Osteoblast (primary cell): ENCODE results near the gene RALB. TPM values are rescaled to one million over a fixed set of nuclear protein-coding genes. Genes with fewer than 3 reads are reported as not detected.

Experiments used
- DNase-seq: peaks from one replicate; pipeline ENCODE4 v3.0.0; 2011; ENCODE audit warnings: low spot score, mixed read lengths; ENCODE audit not compliant: insufficient read length; ENCODE audit errors: missing footprints
- H2AFZ ChIP-seq: 2 replicates; pipeline ENCODE4 v1.6.0; 2011; ENCODE audit warnings: mild to moderate bottlenecking, low read length
- H3K27ac ChIP-seq: 2 replicates; pipeline ENCODE4 v1.5.1; 2011; ENCODE audit warnings: mild to moderate bottlenecking, low read depth, low read length, moderate library complexity
- H3K27me3 ChIP-seq: 2 replicates; pipeline ENCODE4 v1.6.0; 2012; ENCODE audit warnings: mild to moderate bottlenecking, control low read depth, inconsistent platforms, low read length, moderate library complexity; ENCODE audit not compliant: insufficient read depth
- H3K36me3 ChIP-seq: 2 replicates; pipeline ENCODE4 v1.5.1; 2011; ENCODE audit warnings: mild to moderate bottlenecking, low read length, control low read depth, moderate library complexity; ENCODE audit not compliant: insufficient read depth
- H3K4me1 ChIP-seq: 2 replicates; pipeline ENCODE4 v1.5.1; 2011; ENCODE audit warnings: mild to moderate bottlenecking, low read length, control low read depth, moderate library complexity; ENCODE audit not compliant: insufficient read depth
- H3K4me2 ChIP-seq: 2 replicates; pipeline ENCODE4 v1.6.0; 2011; ENCODE audit warnings: mild to moderate bottlenecking, low read length; ENCODE audit not compliant: insufficient read depth
- H3K4me3 ChIP-seq: fragments of 200-600 bp; sonication (generic); 3 replicates; pipeline ENCODE4 v1.5.1; 2012; ENCODE audit warnings: mild to moderate bottlenecking, low read length, inconsistent platforms; ENCODE audit not compliant: insufficient read depth
- H3K79me2 ChIP-seq: 2 replicates; pipeline ENCODE4 v1.6.0; 2012; ENCODE audit warnings: mild to moderate bottlenecking, low read length, control low read depth, inconsistent platforms; ENCODE audit not compliant: insufficient read depth
- H3K9me3 ChIP-seq: 2 replicates; pipeline ENCODE4 v1.5.1; 2011; ENCODE audit warnings: low read depth, low read length, control low read depth
- H4K20me1 ChIP-seq: 2 replicates; pipeline ENCODE4 v1.6.0; 2012; ENCODE audit warnings: mild to moderate bottlenecking, low read length, control low read depth; ENCODE audit not compliant: insufficient read depth
- CTCF ChIP-seq: IDR thresholded peaks from 2 replicates; pipeline ENCODE4 v1.5.1; 2011; ENCODE audit warnings: mild to moderate bottlenecking, low read depth, low read length, moderate library complexity; ENCODE audit errors: extremely low read depth
- total RNA-seq: library from RNA; depleted of rRNA; stranded (reverse); fragments of >200 nt; gene quantifications from 2 replicates; pipeline ENCODE4 v1.2.3, GENCODE V29; 2012

Gene RALB
- total RNA-seq, 1 donor, result 48.5 TPM

- no peak for TF ChIP-seq CTCF
- Histone ChIP-seq H3K9me3 (no peaks in the 10 kb centered on the region), H3K27me3 (no peaks in the 10 kb centered on the region), H2AFZ (no peak overlapping the region), H3K4me1 (peaks cover 16% of the 10 kb centered on the region), H3K4me3 (no peak overlapping the region), H3K79me2 (peaks cover 17% of the 10 kb centered on the region), H3K4me2 (no peak overlapping the region), H3K36me3 (peaks cover 38% of the 10 kb centered on the region), H3K27ac (no peak overlapping the region), H4K20me1 (peaks cover 12% of the 10 kb centered on the region)
- no peak for DNase-seq
Observed at GRCh38 chr2:120293096-120294007, 40.7 kb downstream of the RALB start.

GRCh38 chr2:120294008-120294340, 41.3 kb downstream of the RALB start:
- no peak overlapping the region for H3K4me2 ChIP-seq
- H3K79me2 ChIP-seq, result peaks cover 12% of the 10 kb centered on the region
- DNase-seq, result no peak
- TF ChIP-seq CTCF, result no peak
- peaks cover 16% of the 10 kb centered on the region for H3K4me1 ChIP-seq
- peaks cover 12% of the 10 kb centered on the region for H4K20me1 ChIP-seq
- H3K9me3 ChIP-seq, result no peaks in the 10 kb centered on the region
- H2AFZ ChIP-seq, result no peak overlapping the region
- H3K27ac ChIP-seq, result no peak overlapping the region
- H3K4me3 ChIP-seq, result no peak overlapping the region
- peaks cover 40% of the 10 kb centered on the region for H3K36me3 ChIP-seq
- no peaks in the 10 kb centered on the region for H3K27me3 ChIP-seq

GRCh38 chr2:120298173-120298835, 45.7 kb downstream of the RALB start:
- Histone ChIP-seq H3K36me3 (peaks cover 42% of the 10 kb centered on the region), H3K79me2 (no peaks in the 10 kb centered on the region), H4K20me1 (no peaks in the 10 kb centered on the region), H2AFZ (no peak overlapping the region), H3K27ac (no peak overlapping the region), H3K4me3 (no peak overlapping the region), H3K27me3 (no peaks in the 10 kb centered on the region), H3K9me3 (no peaks in the 10 kb centered on the region), H3K4me1 (peaks cover 5% of the 10 kb centered on the region), H3K4me2 (no peak overlapping the region)
- TF ChIP-seq CTCF, result no peak
- peak; percentile 76 for DNase-seq

GRCh38 chr2:120299004-120299403, 46.4 kb downstream of the RALB start:
- H3K27ac ChIP-seq, result no peak overlapping the region
- peak; percentile 30 for DNase-seq
- no peak overlapping the region for H2AFZ ChIP-seq
- no peak overlapping the region for H3K4me3 ChIP-seq
- no peaks in the 10 kb centered on the region for H3K9me3 ChIP-seq
- peaks cover 5% of the 10 kb centered on the region for H3K4me1 ChIP-seq
- TF ChIP-seq CTCF, result no peak
- peaks cover 35% of the 10 kb centered on the region for H3K36me3 ChIP-seq
- no peaks in the 10 kb centered on the region for H3K79me2 ChIP-seq
- H3K4me2 ChIP-seq, result no peak overlapping the region
- no peaks in the 10 kb centered on the region for H4K20me1 ChIP-seq
- H3K27me3 ChIP-seq, result no peaks in the 10 kb centered on the region
